GM18526 (cell line): ENCODE data around the gene SMPDL3B.

Experiments
- POLR2A ChIP-seq: IDR thresholded peaks from 3 replicates; pipeline ENCODE4 v1.6.1; 2011; ENCODE audit not compliant: insufficient read length; ENCODE audit errors: extremely low read depth

Gene SMPDL3B

GRCh38 chr1:27934818-27935549 lies at the start of gene SMPDL3B:
TSS of gene SMPDL3B (plus strand) at chr1:27935000. CDS start at chr1:27935184, 184 bp downstream.
- no peak for TF ChIP-seq POLR2A

GRCh38 chr1:27885114-27885528 lies 49.7 kb upstream of the SMPDL3B start:
- TF ChIP-seq POLR2A: no peak

GRCh38 chr1:27885621-27886352 lies 49.0 kb upstream of the SMPDL3B start:
- no peak for TF ChIP-seq POLR2A

GRCh38 chr1:27886353-27886679 lies 48.5 kb upstream of the SMPDL3B start:
- TF ChIP-seq POLR2A: no peak

GRCh38 chr1:27886744-27887143 lies 48.1 kb upstream of the SMPDL3B start:
- no peak for TF ChIP-seq POLR2A

GRCh38 chr1:27887215-27888021 lies 47.4 kb upstream of the SMPDL3B start:
- no peak for TF ChIP-seq POLR2A

- TF ChIP-seq POLR2A: no peak
Observed at GRCh38 chr1:27889506-27889905, 45.3 kb upstream of the SMPDL3B start.

- no peak for TF ChIP-seq POLR2A
Observed at GRCh38 chr1:27891196-27891889, 43.5 kb upstream of the SMPDL3B start.

- TF ChIP-seq POLR2A: no peak
Observed at GRCh38 chr1:27894521-27894920, 40.3 kb upstream of the SMPDL3B start.

- TF ChIP-seq POLR2A: no peak
Observed at GRCh38 chr1:27906759-27907158, 28.0 kb upstream of the SMPDL3B start.

GRCh38 chr1:27912429-27912828 lies 22.4 kb upstream of the SMPDL3B start:
- TF ChIP-seq POLR2A: no peak

GRCh38 chr1:27915082-27915575 lies 19.7 kb upstream of the SMPDL3B start:
- TF ChIP-seq POLR2A: no peak

GRCh38 chr1:27922272-27922671 lies 12.5 kb upstream of the SMPDL3B start:
- no peak for TF ChIP-seq POLR2A

- TF ChIP-seq POLR2A: no peak
Observed at GRCh38 chr1:27928216-27928954, 6.4 kb upstream of the SMPDL3B start.
